Type B pancreatic cell (in vitro differentiated cells): ENCODE data around the gene DLEC1. TPM values are rescaled to one million over a fixed set of nuclear protein-coding genes. Genes with fewer than 3 reads are reported as not detected.

ENCODE experiments used
- DNase-seq: peaks from one replicate; pipeline ENCODE4 v3.0.0; 2021; ENCODE audit warnings: mixed read lengths; ENCODE audit not compliant: unreplicated experiment; ENCODE audit errors: extremely low spot score
- H3K27ac Mint-ChIP-seq: 2 replicates; pipeline ENCODE4 v1.8.0; 2021; ENCODE audit warnings: mild to moderate bottlenecking, mixed read lengths
- H3K27me3 Mint-ChIP-seq: 2 replicates; pipeline ENCODE4 v1.8.0; 2021; ENCODE audit warnings: mixed read lengths
- H3K36me3 Mint-ChIP-seq: 2 replicates; pipeline ENCODE4 v1.8.0; 2021; ENCODE audit warnings: mixed read lengths
- H3K4me1 Mint-ChIP-seq: one replicate; pipeline ENCODE4 v1.8.0; 2021; ENCODE audit warnings: mixed read lengths; ENCODE audit not compliant: unreplicated experiment
- H3K4me3 Mint-ChIP-seq: 2 replicates; pipeline ENCODE4 v1.8.0; 2021; ENCODE audit warnings: mild to moderate bottlenecking, mixed read lengths
- H3K9me3 Mint-ChIP-seq: 2 replicates; pipeline ENCODE4 v1.8.0; 2021; ENCODE audit warnings: mixed read lengths
- total RNA-seq: library from RNA; stranded (reverse); gene quantifications from 2 replicates; pipeline ENCODE4 v1.2.1, GENCODE V29; 2021; ENCODE audit warnings: low replicate concordance
- TF ChIP-seq, protein P1 (sequence below): fragments of 200-600 bp; sonication (generic); conservative IDR thresholded peaks from 2 replicates; pipeline ENCODE4 v1.5.0; 2021; ENCODE audit warnings: antibody characterized with exemption, mild to moderate bottlenecking

The DLEC1 gene
- total RNA-seq, 1 donor from 2014 or later, result 3.2 TPM

DNA sequence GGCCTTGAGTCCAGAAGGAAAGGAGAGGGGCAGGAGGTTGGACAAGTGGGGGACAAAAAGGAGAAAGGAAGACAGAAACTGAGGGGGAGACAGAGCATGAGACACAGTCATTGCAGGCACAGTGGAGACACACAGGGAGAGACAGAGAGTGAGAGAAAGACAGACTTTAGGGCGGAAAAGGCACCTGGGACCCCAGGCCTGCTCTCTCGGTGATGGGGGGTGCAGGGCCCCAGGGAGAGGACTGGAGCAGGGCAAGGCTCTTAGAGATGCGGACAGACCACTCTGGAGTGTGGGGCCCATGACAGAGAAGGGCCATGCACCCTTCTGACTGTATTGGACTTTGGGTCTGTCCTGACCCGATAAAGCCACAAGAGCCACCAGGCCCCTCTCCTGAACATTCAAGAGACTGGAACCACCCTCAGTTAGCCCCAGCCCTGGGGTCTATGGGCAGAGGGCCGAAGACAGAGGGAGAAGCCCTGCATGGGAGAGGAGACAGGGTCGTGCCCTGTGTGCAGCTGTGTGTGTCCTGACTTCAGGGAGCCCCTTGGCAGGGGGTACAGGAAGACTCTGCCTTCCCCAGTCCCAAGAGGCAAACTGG is 22.1 kb upstream of the DLEC1 start:
- no peak for DNase-seq
- TF ChIP-seq, protein P1, sequence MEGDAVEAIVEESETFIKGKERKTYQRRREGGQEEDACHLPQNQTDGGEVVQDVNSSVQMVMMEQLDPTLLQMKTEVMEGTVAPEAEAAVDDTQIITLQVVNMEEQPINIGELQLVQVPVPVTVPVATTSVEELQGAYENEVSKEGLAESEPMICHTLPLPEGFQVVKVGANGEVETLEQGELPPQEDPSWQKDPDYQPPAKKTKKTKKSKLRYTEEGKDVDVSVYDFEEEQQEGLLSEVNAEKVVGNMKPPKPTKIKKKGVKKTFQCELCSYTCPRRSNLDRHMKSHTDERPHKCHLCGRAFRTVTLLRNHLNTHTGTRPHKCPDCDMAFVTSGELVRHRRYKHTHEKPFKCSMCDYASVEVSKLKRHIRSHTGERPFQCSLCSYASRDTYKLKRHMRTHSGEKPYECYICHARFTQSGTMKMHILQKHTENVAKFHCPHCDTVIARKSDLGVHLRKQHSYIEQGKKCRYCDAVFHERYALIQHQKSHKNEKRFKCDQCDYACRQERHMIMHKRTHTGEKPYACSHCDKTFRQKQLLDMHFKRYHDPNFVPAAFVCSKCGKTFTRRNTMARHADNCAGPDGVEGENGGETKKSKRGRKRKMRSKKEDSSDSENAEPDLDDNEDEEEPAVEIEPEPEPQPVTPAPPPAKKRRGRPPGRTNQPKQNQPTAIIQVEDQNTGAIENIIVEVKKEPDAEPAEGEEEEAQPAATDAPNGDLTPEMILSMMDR, result no peak
- Mint-ChIP-seq H3K4me1 (no peaks in the 10 kb centered on the region), H3K9me3 (peaks cover 7% of the 10 kb centered on the region), H3K36me3 (peaks cover 38% of the 10 kb centered on the region), H3K27ac (no peak overlapping the region), H3K4me3 (no peak overlapping the region), H3K27me3 (no peaks in the 10 kb centered on the region)

DNA sequence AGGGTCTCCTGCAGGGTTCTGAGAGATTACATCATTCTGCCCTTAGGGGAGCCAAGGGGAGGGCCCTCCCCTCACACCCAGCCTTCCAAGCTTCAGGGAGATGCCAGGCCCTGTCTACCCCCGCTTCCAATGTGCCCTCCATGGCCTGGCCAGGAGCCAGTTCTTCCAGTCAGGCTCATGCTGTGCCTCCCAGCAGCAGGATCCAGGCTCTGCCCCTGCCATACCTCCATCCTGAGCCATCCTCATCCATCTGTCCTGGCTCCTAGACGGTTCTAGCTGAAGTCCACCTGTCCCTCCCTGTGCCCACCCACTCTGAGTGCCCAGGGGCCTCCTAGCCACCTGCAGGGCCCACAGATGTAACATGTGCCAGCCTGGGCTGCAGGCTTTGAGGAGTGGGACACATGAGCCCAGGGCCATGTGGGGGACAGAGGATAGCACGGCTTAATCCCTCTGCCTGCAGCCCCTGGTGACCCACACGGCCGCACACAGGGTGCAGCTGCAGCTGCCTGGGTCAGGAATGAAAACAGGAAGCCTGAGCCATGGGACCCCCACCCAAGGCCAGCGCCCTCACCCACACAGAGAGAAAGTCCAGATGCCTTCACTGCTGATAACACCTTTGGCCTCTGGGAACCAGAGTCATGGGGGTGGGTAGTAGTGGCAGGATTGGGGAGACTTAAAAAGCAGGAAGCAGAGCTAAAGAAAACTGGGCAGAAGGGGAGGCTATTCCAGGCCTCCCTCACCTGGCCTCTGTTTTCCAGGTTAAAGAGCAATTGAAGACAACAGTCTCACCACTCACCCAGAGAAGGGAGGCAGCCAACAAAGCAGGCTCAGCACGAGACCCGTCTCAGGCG is 21.3 kb upstream of the DLEC1 start:
- Mint-ChIP-seq H3K4me1 (no peaks in the 10 kb centered on the region), H3K36me3 (peaks cover 38% of the 10 kb centered on the region), H3K9me3 (peaks cover 7% of the 10 kb centered on the region), H3K27ac (no peak overlapping the region), H3K27me3 (no peaks in the 10 kb centered on the region), H3K4me3 (no peak overlapping the region)
- TF ChIP-seq, protein P1, result no peak
- no peak for DNase-seq

GRCh38 chr3:38018296-38019266 is 20.4 kb upstream of the DLEC1 start:
- Mint-ChIP-seq H3K36me3 (peaks cover 36% of the 10 kb centered on the region), H3K27ac (no peak overlapping the region), H3K4me3 (no peak overlapping the region), H3K27me3 (no peaks in the 10 kb centered on the region), H3K9me3 (peaks cover 7% of the 10 kb centered on the region), H3K4me1 (peaks cover under 1% of the 10 kb centered on the region)
- DNase-seq, result no peak
- TF ChIP-seq, protein P1, result no peak

GRCh38 chr3:38019658-38020341 is 19.2 kb upstream of the DLEC1 start:
- peaks cover 24% of the 10 kb centered on the region for H3K36me3 Mint-ChIP-seq
- peaks cover 5% of the 10 kb centered on the region for H3K4me1 Mint-ChIP-seq
- peaks cover 7% of the 10 kb centered on the region for H3K9me3 Mint-ChIP-seq

More at GRCh38 chr3:38019658-38020341, 19.2 kb upstream of the DLEC1 start:
- no peak overlapping the region for H3K27ac Mint-ChIP-seq
- H3K4me3 Mint-ChIP-seq, result no peak overlapping the region
- TF ChIP-seq, protein P1, result no peak
- H3K27me3 Mint-ChIP-seq, result no peaks in the 10 kb centered on the region
- DNase-seq, result no peak
